DOHH2 (cell line): ENCODE results near the gene ATP5PB.

ENCODE experiments used
- EZH2phosphoT487 ChIP-seq: fragments of 200-600 bp; sonication (generic); IDR thresholded peaks from 2 replicates; pipeline ENCODE4 v1.6.1; 2017; ENCODE audit warnings: borderline replicate concordance, mild to moderate bottlenecking, antibody characterized with exemption, low read length, moderate library complexity, mixed read lengths
- TF ChIP-seq, protein P1 (sequence below): fragments of 200-600 bp; sonication (generic); IDR thresholded peaks from one replicate; pipeline ENCODE4 v1.5.1; 2014; ENCODE audit warnings: antibody characterized with exemption, mild to moderate bottlenecking, low read depth, low read length; ENCODE audit not compliant: poor library complexity, severe bottlenecking

DNA sequence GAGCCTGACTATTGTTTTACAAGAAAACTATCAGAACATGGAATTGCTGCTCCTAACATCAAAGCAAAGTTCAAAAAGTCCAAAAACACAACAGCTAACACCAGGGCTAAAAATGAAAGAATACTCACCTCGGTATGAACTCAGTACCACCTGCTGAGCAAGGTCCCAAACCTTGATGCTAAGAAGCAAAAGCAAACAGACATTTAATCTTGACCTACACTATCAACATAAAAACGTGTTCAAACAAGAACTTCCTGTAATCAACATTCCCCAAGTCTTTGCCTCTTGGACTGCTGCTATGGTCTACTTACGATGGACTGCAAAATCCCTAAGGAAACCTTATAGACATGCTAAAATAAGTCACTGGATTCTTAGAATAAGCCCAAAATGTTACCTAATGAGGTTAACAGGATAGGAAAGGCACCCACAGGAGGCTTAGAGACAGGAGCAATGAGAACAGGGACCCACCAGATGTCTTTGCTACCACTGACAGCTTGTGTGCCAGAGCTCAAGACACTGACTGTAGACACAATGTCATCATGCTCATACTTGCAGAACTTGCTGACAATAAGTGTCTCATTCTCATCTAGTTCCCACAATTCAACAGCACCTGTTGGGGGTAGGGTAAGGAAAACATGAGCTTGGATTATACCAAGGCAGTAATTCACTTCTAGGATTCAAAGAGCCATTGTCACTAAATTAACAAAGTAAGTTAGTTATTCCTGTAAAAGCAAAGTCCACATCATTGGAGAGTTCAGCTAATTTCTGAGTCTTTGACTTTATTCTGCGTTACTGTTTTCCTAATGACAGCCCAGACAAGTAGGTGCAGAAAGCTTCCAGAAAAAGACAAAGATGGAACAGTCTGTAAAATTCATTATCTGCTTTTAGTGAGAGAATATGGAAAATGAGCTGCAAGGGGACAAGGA is 2.0 kb upstream of the ATP5PB start:
- TF ChIP-seq, protein P1, sequence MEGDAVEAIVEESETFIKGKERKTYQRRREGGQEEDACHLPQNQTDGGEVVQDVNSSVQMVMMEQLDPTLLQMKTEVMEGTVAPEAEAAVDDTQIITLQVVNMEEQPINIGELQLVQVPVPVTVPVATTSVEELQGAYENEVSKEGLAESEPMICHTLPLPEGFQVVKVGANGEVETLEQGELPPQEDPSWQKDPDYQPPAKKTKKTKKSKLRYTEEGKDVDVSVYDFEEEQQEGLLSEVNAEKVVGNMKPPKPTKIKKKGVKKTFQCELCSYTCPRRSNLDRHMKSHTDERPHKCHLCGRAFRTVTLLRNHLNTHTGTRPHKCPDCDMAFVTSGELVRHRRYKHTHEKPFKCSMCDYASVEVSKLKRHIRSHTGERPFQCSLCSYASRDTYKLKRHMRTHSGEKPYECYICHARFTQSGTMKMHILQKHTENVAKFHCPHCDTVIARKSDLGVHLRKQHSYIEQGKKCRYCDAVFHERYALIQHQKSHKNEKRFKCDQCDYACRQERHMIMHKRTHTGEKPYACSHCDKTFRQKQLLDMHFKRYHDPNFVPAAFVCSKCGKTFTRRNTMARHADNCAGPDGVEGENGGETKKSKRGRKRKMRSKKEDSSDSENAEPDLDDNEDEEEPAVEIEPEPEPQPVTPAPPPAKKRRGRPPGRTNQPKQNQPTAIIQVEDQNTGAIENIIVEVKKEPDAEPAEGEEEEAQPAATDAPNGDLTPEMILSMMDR = no peak
- no peak for TF ChIP-seq EZH2phosphoT487
